Mammary epithelial cell (primary cell): Measurements from ENCODE around the gene PPM1B.

Experiments
- EZH2 ChIP-seq: IDR thresholded peaks from 2 replicates; pipeline ENCODE4 v1.6.1; 2012; ENCODE audit warnings: low read length, inconsistent platforms, borderline replicate concordance
- TF ChIP-seq, protein P1 (sequence below), 2 donors: IDR thresholded peaks in 1 of 2; conservative IDR thresholded peaks in 1 of 2; 2 replicates each; pipeline ENCODE4 v1.5.1; 2011 to 2012; ENCODE audit warnings: inconsistent platforms in 2 of 2, low read length in 2 of 2, mild to moderate bottlenecking in 2 of 2, control low read depth in 1 of 2, low read depth in 1 of 2; ENCODE audit not compliant: insufficient read depth in 1 of 2; ENCODE audit errors: extremely low read depth in 1 of 2

DNA sequence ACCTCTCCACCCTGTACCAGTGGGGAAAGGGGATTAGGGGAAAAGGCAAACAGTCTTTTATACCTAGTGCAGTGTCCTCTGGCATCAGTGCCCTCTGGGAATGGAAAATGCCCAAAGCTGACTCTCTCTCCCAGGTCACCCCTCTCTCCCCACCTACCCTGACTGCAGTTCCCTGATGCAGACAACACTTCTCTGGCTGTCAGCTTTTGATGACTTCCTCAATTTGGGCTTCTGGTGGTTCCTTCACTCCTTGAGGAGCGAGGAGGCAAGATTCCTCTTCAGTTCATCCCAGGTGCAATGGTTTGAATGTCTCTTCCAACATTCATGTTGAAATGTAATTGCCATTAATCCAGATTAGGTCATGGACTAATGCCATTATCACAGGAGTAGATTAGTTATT lies 19.7 kb upstream of the PPM1B start:
- no peak for TF ChIP-seq EZH2
- TF ChIP-seq, protein P1, sequence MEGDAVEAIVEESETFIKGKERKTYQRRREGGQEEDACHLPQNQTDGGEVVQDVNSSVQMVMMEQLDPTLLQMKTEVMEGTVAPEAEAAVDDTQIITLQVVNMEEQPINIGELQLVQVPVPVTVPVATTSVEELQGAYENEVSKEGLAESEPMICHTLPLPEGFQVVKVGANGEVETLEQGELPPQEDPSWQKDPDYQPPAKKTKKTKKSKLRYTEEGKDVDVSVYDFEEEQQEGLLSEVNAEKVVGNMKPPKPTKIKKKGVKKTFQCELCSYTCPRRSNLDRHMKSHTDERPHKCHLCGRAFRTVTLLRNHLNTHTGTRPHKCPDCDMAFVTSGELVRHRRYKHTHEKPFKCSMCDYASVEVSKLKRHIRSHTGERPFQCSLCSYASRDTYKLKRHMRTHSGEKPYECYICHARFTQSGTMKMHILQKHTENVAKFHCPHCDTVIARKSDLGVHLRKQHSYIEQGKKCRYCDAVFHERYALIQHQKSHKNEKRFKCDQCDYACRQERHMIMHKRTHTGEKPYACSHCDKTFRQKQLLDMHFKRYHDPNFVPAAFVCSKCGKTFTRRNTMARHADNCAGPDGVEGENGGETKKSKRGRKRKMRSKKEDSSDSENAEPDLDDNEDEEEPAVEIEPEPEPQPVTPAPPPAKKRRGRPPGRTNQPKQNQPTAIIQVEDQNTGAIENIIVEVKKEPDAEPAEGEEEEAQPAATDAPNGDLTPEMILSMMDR (conservative IDR thresholded peaks at IDR 0.05 in 1 of 2, IDR thresholded peaks at IDR 0.05 in 1 of 2; ENCODE audit: extremely low read depth in 1 of 2, insufficient read depth in 1 of 2, low read depth in 1 of 2, low read length in 2 of 2): no peak
